Suprapubic skin (tissue), 4 donors: ENCODE data around the gene DNAI7. TPM values are rescaled to one million over a fixed set of nuclear protein-coding genes. Genes with fewer than 3 reads are reported as not detected.

Experiments used
- DNase-seq, 2 donors: peaks; one replicate each; pipeline ENCODE4 v3.0.0-alpha.2; 2019; ENCODE audit warnings: low spot score in 2 of 2
- H3K27ac ChIP-seq: fragments of 200-600 bp; sonication (generic); one replicate; pipeline ENCODE4 v1.5.1; 2019
- H3K27me3 ChIP-seq: fragments of 200-600 bp; sonication (generic); one replicate; pipeline ENCODE4 v1.5.1; 2019
- H3K36me3 ChIP-seq: fragments of 200-600 bp; sonication (generic); one replicate; pipeline ENCODE4 v1.5.1; 2019
- H3K4me1 ChIP-seq: fragments of 200-600 bp; sonication (generic); one replicate; pipeline ENCODE4 v1.5.1; 2019
- H3K4me3 ChIP-seq: fragments of 200-600 bp; sonication (generic); one replicate; pipeline ENCODE4 v1.5.1; 2019; ENCODE audit warnings: mild to moderate bottlenecking
- H3K9me3 ChIP-seq: fragments of 200-600 bp; sonication (generic); one replicate; pipeline ENCODE4 v1.5.1; 2019
- EP300 ChIP-seq: sonication (generic); formaldehyde crosslinking; IDR thresholded peaks from one replicate; pipeline ENCODE4 v1.6.1; 2017; ENCODE audit warnings: antibody characterized with exemption
- POLR2A ChIP-seq, 2 donors: fragments of 450-650 bp; IDR thresholded peaks; one replicate each; pipeline ENCODE4 v1.6.1; 2017; ENCODE audit warnings: antibody characterized with exemption in 2 of 2, mild to moderate bottlenecking in 2 of 2, moderate library complexity in 2 of 2
- POLR2AphosphoS5 ChIP-seq, 3 donors: sonication (generic); formaldehyde crosslinking; IDR thresholded peaks; one replicate each; pipeline ENCODE4 v1.6.1; 2017; ENCODE audit warnings: antibody characterized with exemption in 3 of 3
- WGBS: methylation state at CpG from one replicate; pipeline ENCODE4 v1.1.5; 2018; 5-methylcytosine and 5-hydroxymethylcytosine counted together
- total RNA-seq, 4 donors: library from RNA; depleted of rRNA; stranded (reverse); fragments of >200 nt; gene quantifications; one replicate each; pipeline ENCODE4 v1.1.0, GENCODE V29; 2016
- TF ChIP-seq, protein P1 (sequence below), 2 donors: fragments of 200-600 bp in 1 of 2; fragments of 450-650 bp in 1 of 2; sonication (generic) in 1 of 2; IDR thresholded peaks; one replicate each; pipeline ENCODE4 v1.5.1; 2016 to 2019; ENCODE audit warnings: antibody characterized with exemption in 2 of 2, mild to moderate bottlenecking in 1 of 2, moderate library complexity in 1 of 2

The DNAI7 gene
- total RNA-seq, 4 donors from 2014 or later, result 1.2 to 3.0 (median 1.2) TPM; not detected in 1

DNA sequence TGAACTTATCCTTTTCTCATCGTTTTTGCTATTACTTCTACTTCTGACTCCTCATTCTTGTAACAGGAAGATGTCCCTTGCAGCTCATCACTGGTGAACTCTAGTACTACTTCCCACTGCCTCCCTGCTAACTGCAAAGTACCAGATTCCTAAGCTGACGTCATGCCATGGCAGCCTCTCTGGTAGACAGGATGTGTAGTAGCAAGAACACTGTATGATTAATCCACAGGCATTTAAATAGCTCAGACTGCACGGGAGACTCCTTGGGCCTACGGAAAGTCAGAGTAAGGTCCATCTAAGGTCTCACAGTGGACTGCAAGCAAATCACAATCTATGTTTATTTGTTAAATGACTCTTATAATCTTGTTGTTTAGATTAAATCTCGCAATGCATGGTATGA is 43.5 kb downstream of the DNAI7 start:
- no peaks in the 10 kb centered on the region for H3K27me3 ChIP-seq
- H3K36me3 ChIP-seq, result no peaks in the 10 kb centered on the region
- H3K27ac ChIP-seq, result no peak overlapping the region
- H3K4me3 ChIP-seq, result no peak overlapping the region
- WGBS, result 42% methylated on average over 5 of the region's 5 CpGs
- H3K9me3 ChIP-seq, result no peaks in the 10 kb centered on the region
- DNase-seq, result no peak
- TF ChIP-seq POLR2AphosphoS5 (IDR thresholded peaks at IDR 0.05) (no peak), POLR2A (IDR thresholded peaks at IDR 0.05) (no peak), EP300 (no peak)
- TF ChIP-seq, protein P1, sequence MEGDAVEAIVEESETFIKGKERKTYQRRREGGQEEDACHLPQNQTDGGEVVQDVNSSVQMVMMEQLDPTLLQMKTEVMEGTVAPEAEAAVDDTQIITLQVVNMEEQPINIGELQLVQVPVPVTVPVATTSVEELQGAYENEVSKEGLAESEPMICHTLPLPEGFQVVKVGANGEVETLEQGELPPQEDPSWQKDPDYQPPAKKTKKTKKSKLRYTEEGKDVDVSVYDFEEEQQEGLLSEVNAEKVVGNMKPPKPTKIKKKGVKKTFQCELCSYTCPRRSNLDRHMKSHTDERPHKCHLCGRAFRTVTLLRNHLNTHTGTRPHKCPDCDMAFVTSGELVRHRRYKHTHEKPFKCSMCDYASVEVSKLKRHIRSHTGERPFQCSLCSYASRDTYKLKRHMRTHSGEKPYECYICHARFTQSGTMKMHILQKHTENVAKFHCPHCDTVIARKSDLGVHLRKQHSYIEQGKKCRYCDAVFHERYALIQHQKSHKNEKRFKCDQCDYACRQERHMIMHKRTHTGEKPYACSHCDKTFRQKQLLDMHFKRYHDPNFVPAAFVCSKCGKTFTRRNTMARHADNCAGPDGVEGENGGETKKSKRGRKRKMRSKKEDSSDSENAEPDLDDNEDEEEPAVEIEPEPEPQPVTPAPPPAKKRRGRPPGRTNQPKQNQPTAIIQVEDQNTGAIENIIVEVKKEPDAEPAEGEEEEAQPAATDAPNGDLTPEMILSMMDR (IDR thresholded peaks at IDR 0.05), result no peak
- H3K4me1 ChIP-seq, result peaks cover 12% of the 10 kb centered on the region

DNA sequence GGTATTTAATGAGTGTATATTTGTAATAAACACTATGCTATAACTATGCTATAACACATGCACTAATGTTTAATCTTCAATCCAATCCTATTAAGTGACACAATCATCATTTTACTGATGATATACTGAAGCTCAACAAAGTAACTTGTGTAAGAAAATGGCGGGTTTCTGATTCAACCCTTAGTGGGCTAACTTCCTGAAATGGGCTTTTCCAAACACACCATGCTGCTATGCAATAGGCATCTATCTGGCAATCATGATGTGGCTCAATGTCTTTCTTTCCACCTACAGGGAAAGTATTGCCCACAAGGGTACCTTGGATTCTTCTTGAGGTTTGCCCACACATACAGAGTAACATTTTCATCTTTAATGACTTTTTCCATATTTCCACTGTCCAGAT is 48.3 kb downstream of the DNAI7 start:
- 100% methylated on average over 1 of the region's 1 CpG for WGBS
- Histone ChIP-seq H3K9me3 (no peaks in the 10 kb centered on the region), H3K4me1 (peaks cover 2% of the 10 kb centered on the region), H3K27ac (no peak overlapping the region), H3K36me3 (no peaks in the 10 kb centered on the region), H3K4me3 (no peak overlapping the region), H3K27me3 (no peaks in the 10 kb centered on the region)
- no peak for DNase-seq
- TF ChIP-seq POLR2AphosphoS5 (IDR thresholded peaks at IDR 0.05) (no peak), POLR2A (IDR thresholded peaks at IDR 0.05) (no peak), EP300 (no peak)
- TF ChIP-seq, protein P1 (IDR thresholded peaks at IDR 0.05), result no peak

DNA sequence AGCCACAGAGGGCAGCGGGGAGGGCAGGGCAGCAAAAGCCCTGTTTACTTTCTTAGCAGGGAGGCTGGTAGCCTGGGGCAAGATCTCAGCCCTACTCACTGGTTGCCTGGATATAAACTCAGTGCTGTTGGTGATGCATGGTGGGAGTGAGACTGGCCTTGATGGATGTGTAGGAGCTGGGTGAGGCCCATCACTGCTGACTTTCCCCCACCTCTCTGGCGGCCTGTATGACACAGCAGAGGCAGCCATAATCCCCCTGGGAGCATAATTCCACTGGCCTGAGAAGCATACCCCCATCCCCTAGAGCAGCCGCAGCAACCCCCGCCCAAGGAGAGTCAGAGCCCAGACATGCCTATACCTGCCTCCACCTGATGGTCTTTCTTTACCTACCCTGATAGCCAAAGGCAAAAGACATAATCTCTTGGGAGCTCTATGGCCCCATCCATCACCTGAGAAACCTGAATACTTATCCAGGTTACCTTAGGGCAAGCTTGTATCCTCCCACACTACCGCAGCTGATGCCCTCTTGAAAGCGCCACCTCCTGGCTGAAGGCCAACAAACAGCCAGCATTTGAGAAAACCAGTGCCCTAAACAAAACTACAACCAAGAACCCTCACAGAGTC is 59.3 kb downstream of the DNAI7 start:
- DNase-seq, result no peak

DNA sequence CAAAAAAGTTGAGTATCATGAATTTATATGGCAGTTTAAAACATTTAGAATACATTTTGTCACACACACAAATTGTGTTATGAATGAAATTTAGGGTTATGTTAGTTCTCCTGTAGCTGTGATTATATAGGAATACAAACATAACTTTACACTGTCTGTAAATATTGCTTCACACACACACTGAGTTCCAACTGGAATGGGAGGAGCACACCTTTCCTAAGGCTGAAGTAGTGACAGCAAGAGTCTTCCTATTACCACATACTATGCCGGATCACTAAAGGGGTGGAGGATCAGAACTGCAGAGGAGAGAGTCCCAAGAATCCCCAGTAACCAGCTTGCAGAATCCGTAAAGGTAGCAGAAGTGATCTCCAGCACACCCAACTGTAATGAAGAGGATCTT is 63.7 kb downstream of the DNAI7 start:
- Histone ChIP-seq H3K4me1 (peaks cover 11% of the 10 kb centered on the region), H3K4me3 (no peak overlapping the region), H3K27ac (no peak overlapping the region), H3K36me3 (no peaks in the 10 kb centered on the region), H3K27me3 (no peaks in the 10 kb centered on the region), H3K9me3 (no peaks in the 10 kb centered on the region)
- TF ChIP-seq EP300, result no peak
- TF ChIP-seq POLR2A (IDR thresholded peaks at IDR 0.05), result no peak
- TF ChIP-seq, protein P1 (IDR thresholded peaks at IDR 0.05), result no peak
- TF ChIP-seq POLR2AphosphoS5 (IDR thresholded peaks at IDR 0.05), result no peak
- 63% methylated on average over 2 of the region's 2 CpGs for WGBS
- no peak for DNase-seq

More for the DNA sequence above, 59.3 kb downstream of the DNAI7 start:
- TF ChIP-seq POLR2AphosphoS5 (IDR thresholded peaks at IDR 0.05) (no peak), POLR2A (IDR thresholded peaks at IDR 0.05) (no peak), EP300 (no peak)
- TF ChIP-seq, protein P1 (IDR thresholded peaks at IDR 0.05), result no peak
- peak overlapping the region; percentile 36 for H3K27ac ChIP-seq
- H3K4me3 ChIP-seq, result no peak overlapping the region
- H3K27me3 ChIP-seq, result no peaks in the 10 kb centered on the region
- 48% methylated on average over 6 of the region's 6 CpGs for WGBS
- no peaks in the 10 kb centered on the region for H3K36me3 ChIP-seq
- H3K4me1 ChIP-seq, result peaks cover 11% of the 10 kb centered on the region
- H3K9me3 ChIP-seq, result peaks cover 3% of the 10 kb centered on the region

DNA sequence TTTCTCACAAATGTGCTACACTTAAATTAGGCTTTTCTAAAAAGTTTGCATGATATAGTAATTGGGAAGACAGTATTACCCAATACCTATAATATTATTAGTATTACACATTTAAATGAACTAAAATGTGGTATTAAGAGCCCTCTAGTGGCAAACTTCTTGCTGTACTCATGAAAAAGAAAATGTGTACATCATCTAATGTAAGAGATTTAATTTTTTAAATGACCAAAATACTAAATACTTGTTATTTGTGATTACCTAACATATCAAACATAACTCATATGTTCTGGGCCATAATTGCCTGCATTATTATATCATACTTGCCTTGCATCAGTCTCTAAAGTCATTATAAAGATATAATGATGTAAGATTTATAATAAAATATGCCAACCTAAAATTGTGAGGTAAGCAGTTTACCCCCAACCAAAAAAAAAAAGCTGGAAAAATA is 64.2 kb downstream of the DNAI7 start:
- DNase-seq, result no peak
- Histone ChIP-seq H3K9me3 (no peaks in the 10 kb centered on the region), H3K4me3 (no peak overlapping the region), H3K36me3 (no peaks in the 10 kb centered on the region), H3K27ac (no peak overlapping the region), H3K27me3 (no peaks in the 10 kb centered on the region), H3K4me1 (peaks cover 8% of the 10 kb centered on the region)
- TF ChIP-seq EP300, result no peak
- TF ChIP-seq, protein P1 (IDR thresholded peaks at IDR 0.05), result peak; percentile 34 to 49
